A549 (cell line): ENCODE measurements around the gene ZBTB8B. TPM values are rescaled to one million over a fixed set of nuclear protein-coding genes. Genes with fewer than 3 reads are reported as not detected.

Experiments used
- ATAC-seq, 2 experiments: fragments of 200-7000 bp in 1 of 2; fragments of >200 bp in 1 of 2; cut with Nextera tagmentation in 1 of 2; cut with Tn5 transposase in 1 of 2; 3 replicates each; pipeline versions ENCODE4 v1.8.0 to v1.9.1; 2018 to 2020; ENCODE audit warnings: mild to moderate bottlenecking in 1 of 2, moderate library complexity in 1 of 2
- CTCF ChIA-PET: fragments of 300-600 bp; sonication (Branson Sonifier 250); formaldehyde crosslinking; extraction: SDS; loops from one replicate; lab custom pipeline; 2021; ENCODE audit warnings: antibody characterized with exemption, inconsistent platforms; lab: Yijun Ruan, JAX
- POLR2A ChIA-PET: fragments of 350-600 bp; formaldehyde crosslinking; extraction: SDS; loops from one replicate; lab custom pipeline; 2021; ENCODE audit warnings: antibody characterized with exemption, inconsistent platforms; lab: Yijun Ruan, JAX
- DNase-seq, 2 experiments: peaks; one replicate each; pipeline versions ENCODE4 v3.0.0 to v3.0.0-alpha.2; 2011 to 2016; ENCODE audit warnings: low read depth in 1 of 2, low spot score in 1 of 2
- FAIRE-seq: peaks from 2 replicates; lab custom pipeline; 2011; peaks lifted over from hg19 to GRCh38; lab: Jason Lieb, UNC
- H3K27ac ChIP-seq, 2 experiments: fragments of >200 bp; sonication (Bioruptor Twin); formaldehyde crosslinking; 3 replicates each; pipeline ENCODE4 v1.5.1; 2016 to 2017
- H3K4me1 ChIP-seq: fragments of >200 bp; sonication (Bioruptor Twin); formaldehyde crosslinking; 3 replicates; pipeline ENCODE4 v1.6.1; 2016
- H3K4me2 ChIP-seq: fragments of >200 bp; sonication (Bioruptor Twin); formaldehyde crosslinking; 3 replicates; pipeline ENCODE4 v1.6.1; 2016
- H3K4me3 ChIP-seq: fragments of >200 bp; sonication (Bioruptor Twin); formaldehyde crosslinking; 3 replicates; pipeline ENCODE4 v1.5.1; 2016
- H3K9me3 ChIP-seq: fragments of >200 bp; sonication (Bioruptor Twin); formaldehyde crosslinking; 3 replicates; pipeline ENCODE4 v1.6.1; 2016
- CBX8 ChIP-seq: fragments of 200-600 bp; sonication (generic); IDR thresholded peaks from 2 replicates; pipeline ENCODE4 v1.6.1; 2016
- CHD2 ChIP-seq: fragments of 150-350 bp; IDR thresholded peaks from 2 replicates; pipeline ENCODE4 v1.6.1; 2014; ENCODE audit warnings: low read length; ENCODE audit not compliant: partially characterized antibody
- EP300 ChIP-seq, 2 experiments: fragments of >200 bp; sonication (Bioruptor Twin); formaldehyde crosslinking; IDR thresholded peaks; 2 replicates in 1 of 2; 3 replicates in 1 of 2; pipeline ENCODE4 v1.6.1; 2016 to 2017
- ESRRA ChIP-seq: fragments of 150-350 bp; IDR thresholded peaks from 2 replicates; pipeline ENCODE4 v1.6.1; 2014; ENCODE audit warnings: mild to moderate bottlenecking, low read length, borderline replicate concordance
- FOXS1 ChIP-seq: fragments of 250-450 bp; sonication (Bioruptor Pico); IDR thresholded peaks from 2 replicates; pipeline ENCODE4 v1.5.0; 2020; ENCODE audit warnings: mild to moderate bottlenecking, moderate library complexity
- HOXB13 ChIP-seq: fragments of 250-450 bp; sonication (Bioruptor Pico); IDR thresholded peaks from 2 replicates; pipeline ENCODE4 v1.5.0; 2020; ENCODE audit warnings: low read depth, mild to moderate bottlenecking, moderate library complexity
- HOXB5 ChIP-seq: fragments of 250-450 bp; sonication (Bioruptor Pico); IDR thresholded peaks from 2 replicates; pipeline ENCODE4 v1.5.0; 2020; ENCODE audit warnings: mild to moderate bottlenecking, moderate library complexity
- KDM1A ChIP-seq: fragments of 200-600 bp; sonication (generic); IDR thresholded peaks from 2 replicates; pipeline ENCODE4 v1.6.1; 2016; ENCODE audit warnings: low read depth, mild to moderate bottlenecking
- MAFK ChIP-seq: fragments of 450-650 bp; IDR thresholded peaks from 2 replicates; pipeline ENCODE4 v1.6.1; 2014; ENCODE audit not compliant: partially characterized antibody
- MAZ ChIP-seq: fragments of 150-350 bp; IDR thresholded peaks from 2 replicates; pipeline ENCODE4 v1.6.1; 2014; ENCODE audit warnings: antibody characterized with exemption, low read depth, low read length, borderline replicate concordance
- MYC ChIP-seq: IDR thresholded peaks from 2 replicates; pipeline ENCODE4 v1.6.1; 2012; ENCODE audit warnings: mild to moderate bottlenecking, inconsistent platforms, low read length, improper control_type of control experiment, borderline replicate concordance
- NPAS2 ChIP-seq: fragments of 250-450 bp; sonication (Bioruptor Pico); IDR thresholded peaks from 2 replicates; pipeline ENCODE4 v1.8.0; 2022; ENCODE audit warnings: mild to moderate bottlenecking, moderate library complexity, borderline replicate concordance
- NR3C1 ChIP-seq: fragments of >200 bp; sonication (Bioruptor Twin); formaldehyde crosslinking; IDR thresholded peaks from 3 replicates; pipeline ENCODE4 v1.6.1; 2017
- PHF8 ChIP-seq: fragments of 200-600 bp; sonication (generic); IDR thresholded peaks from 2 replicates; pipeline ENCODE4 v1.6.1; 2016; ENCODE audit warnings: low read depth, mild to moderate bottlenecking, antibody characterized with exemption, moderate library complexity, borderline replicate concordance
- POLR2AphosphoS2 ChIP-seq: conservative IDR thresholded peaks from 2 replicates; pipeline ENCODE4 v1.6.1; 2012; ENCODE audit warnings: low read length, improper control_type of control experiment, inconsistent platforms
- RAD21 ChIP-seq, 2 experiments: fragments of >200 bp in 1 of 2; sonication (Bioruptor Twin) in 1 of 2; formaldehyde crosslinking in 1 of 2; IDR thresholded peaks in 1 of 2; conservative IDR thresholded peaks in 1 of 2; 2 replicates in 1 of 2; 3 replicates in 1 of 2; pipeline ENCODE4 v1.6.1; 2012 to 2018; ENCODE audit warnings: inconsistent platforms in 1 of 2
- RFX5 ChIP-seq: fragments of 450-650 bp; IDR thresholded peaks from 2 replicates; pipeline ENCODE4 v1.7.1; 2014; ENCODE audit warnings: antibody characterized with exemption, mild to moderate bottlenecking, moderate library complexity
- SMC3 ChIP-seq: fragments of >200 bp; sonication (Bioruptor Twin); formaldehyde crosslinking; IDR thresholded peaks from 3 replicates; pipeline ENCODE4 v1.6.1; 2018; ENCODE audit warnings: inconsistent platforms
- SREBF2 ChIP-seq: fragments of 450-650 bp; IDR thresholded peaks from 2 replicates; pipeline ENCODE4 v1.6.1; 2014; ENCODE audit warnings: mild to moderate bottlenecking, moderate library complexity
- USF2 ChIP-seq: fragments of 450-650 bp; IDR thresholded peaks from 2 replicates; pipeline ENCODE4 v1.6.1; 2014; ENCODE audit warnings: antibody characterized with exemption
- ZFP36 ChIP-seq: fragments of 450-650 bp; IDR thresholded peaks from 2 replicates; pipeline ENCODE4 v1.6.1; 2014; ENCODE audit warnings: borderline replicate concordance; ENCODE audit not compliant: partially characterized antibody
- ZNF302 ChIP-seq: fragments of 250-450 bp; sonication (Bioruptor Pico); IDR thresholded peaks from 2 replicates; pipeline ENCODE4 v1.9.0; 2021; ENCODE audit warnings: inconsistent platforms, mild to moderate bottlenecking, moderate library complexity
- ZSCAN20 ChIP-seq: fragments of 250-450 bp; sonication (Bioruptor Pico); IDR thresholded peaks from 2 replicates; pipeline ENCODE4 v1.8.0; 2022; ENCODE audit warnings: mild to moderate bottlenecking, moderate library complexity
- WGBS: methylation state at CpG from one replicate; pipeline ENCODE4 v1.1.6; 2017; ENCODE audit errors: missing lambda C conversion rate; 5-methylcytosine and 5-hydroxymethylcytosine counted together
- polyA plus RNA-seq, 4 experiments: library from polyadenylated mRNA; depleted of rRNA in 3 of 4; stranded (reverse); fragments of >200 nt; fragmentation: RNase III in 1 of 4; extraction: RNeasy Plus Mini Kit Qiagen cat#74134 plus additional on column Dnase treatment in 1 of 4; gene quantifications; 2 replicates in 3 of 4; 3 replicates in 1 of 4; pipeline ENCODE4 v1.2.3, GENCODE V29; 2011 to 2017
- TF ChIP-seq, protein P1 (sequence below): fragments of >200 bp; sonication (Bioruptor Twin); formaldehyde crosslinking; IDR thresholded peaks from 3 replicates; pipeline ENCODE4 v1.6.1; 2016
- TF ChIP-seq, protein P2 (sequence below): IDR thresholded peaks from 2 replicates; pipeline ENCODE4 v1.6.1; 2012

The ZBTB8B gene
- polyA plus RNA-seq, 2 of the 4 experiments (the other 2 are of a cell fraction), result 0.01 to 0.03 TPM

DNA sequence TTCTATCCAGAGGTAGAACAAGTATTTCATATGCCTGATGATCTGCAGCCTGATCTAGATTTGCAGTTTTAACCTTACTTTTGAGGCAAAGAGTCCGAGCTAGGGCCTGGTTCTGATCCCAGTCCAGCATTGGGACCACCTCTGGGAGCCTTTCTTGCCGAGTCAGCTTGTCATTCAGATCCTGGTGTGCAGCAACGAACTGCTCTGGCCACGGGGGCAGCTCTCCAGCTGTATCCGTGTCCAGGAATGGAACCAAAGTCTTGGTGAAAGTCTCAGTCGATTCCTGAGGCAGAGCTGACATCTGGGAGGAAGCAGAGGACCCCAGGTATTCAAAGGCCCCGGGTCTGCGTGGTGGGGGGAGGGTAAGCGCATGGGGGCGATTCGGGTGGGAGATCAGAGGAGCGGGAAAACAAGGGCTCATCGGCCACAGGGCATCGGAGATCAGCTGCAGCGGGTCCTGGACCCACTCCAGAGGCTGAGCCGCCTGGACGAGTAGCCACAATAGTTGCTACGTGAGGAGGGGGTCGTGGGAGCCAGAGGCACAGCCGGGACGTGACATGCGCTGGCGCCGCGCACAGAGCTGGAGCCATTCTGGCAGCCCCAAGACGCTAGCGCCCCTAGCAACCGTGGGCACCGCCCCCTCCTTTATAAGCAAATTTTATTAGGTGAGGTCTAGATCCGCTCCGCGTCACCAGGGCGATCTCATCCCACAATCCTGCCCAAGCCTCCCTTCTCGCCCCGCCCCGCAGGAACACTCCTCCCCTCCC, 38.2 kb upstream of the ZBTB8B start (continued):
- no peak for TF ChIP-seq NR3C1
- TF ChIP-seq RAD21 (conservative IDR thresholded peaks at IDR 0.05 in 1 of 2, IDR thresholded peaks at IDR 0.05 in 1 of 2), result no peak
- TF ChIP-seq CBX8, result no peak

DNA sequence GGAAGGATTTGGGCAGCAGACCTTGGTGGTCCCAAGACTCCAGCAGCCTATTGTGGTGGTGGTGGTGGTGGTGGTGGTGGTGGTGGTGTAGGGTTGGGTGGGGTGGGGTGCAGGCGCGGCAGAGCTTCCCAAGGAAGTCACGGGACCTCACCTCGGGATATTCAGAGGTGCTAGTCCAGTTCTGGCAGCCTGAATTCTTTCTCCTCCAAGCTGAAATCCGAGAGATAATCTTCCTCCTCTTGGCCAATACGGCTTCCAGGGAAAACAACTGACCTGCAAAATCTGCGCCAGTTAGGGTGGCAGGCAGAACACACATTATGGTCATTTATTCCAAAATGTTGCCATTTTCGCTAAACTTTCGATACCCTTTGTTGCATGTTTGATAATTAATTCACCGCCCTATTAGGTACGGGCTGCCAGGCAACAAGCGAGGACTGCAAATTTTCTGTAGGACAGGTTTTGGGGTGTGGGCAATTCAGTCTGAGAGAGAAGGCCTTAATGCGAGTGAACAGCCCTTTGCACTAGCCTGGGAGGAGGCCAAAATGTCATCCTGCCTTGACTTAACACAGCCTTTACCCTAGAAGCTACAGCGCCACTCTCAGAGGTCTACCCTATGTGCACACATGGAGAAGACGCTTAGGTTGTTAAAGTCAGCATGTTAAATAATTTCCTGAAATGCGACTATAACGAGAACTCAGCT, 37.5 kb upstream of the ZBTB8B start:
- no peaks in the 10 kb centered on the region for H3K9me3 ChIP-seq
- no peak overlapping the region for H3K4me2 ChIP-seq
- H3K27ac ChIP-seq, result no peak overlapping the region
- DNase-seq (no peak), ATAC-seq (no peak), FAIRE-seq (no peak)
- WGBS, result 89% methylated on average over 17 of the region's 17 CpGs
- 0 out of 3 replicates have a peak, but pooled peaks cover 5% of the 10 kb centered on the region for H3K4me1 ChIP-seq
- ChIA-PET POLR2A (interaction anchor here (0.7 kb wide), 1 partner anchor 74 kb away, joined by 3 read pairs; no protein-coding TSS in a partner anchor), CTCF (interaction anchor here (0.6 to 8.3 kb wide), 5 partner anchors 13 to 1029 kb away, joined by 3 to 42 read pairs (median 3); no protein-coding TSS in a partner anchor)
- TF ChIP-seq ZFP36 (no peak), SREBF2 (no peak), KDM1A (no peak), PHF8 (no peak), MAFK (no peak), ESRRA (no peak), EP300 (IDR thresholded peaks at IDR 0.05) (no peak), SMC3 (no peak), MYC (no peak), NPAS2 (CRISPR knock-in tag) (no peak), RFX5 (no peak), ZSCAN20 (CRISPR knock-in tag) (no peak), CHD2 (no peak), POLR2AphosphoS2 (no peak)
- TF ChIP-seq, protein P1, sequence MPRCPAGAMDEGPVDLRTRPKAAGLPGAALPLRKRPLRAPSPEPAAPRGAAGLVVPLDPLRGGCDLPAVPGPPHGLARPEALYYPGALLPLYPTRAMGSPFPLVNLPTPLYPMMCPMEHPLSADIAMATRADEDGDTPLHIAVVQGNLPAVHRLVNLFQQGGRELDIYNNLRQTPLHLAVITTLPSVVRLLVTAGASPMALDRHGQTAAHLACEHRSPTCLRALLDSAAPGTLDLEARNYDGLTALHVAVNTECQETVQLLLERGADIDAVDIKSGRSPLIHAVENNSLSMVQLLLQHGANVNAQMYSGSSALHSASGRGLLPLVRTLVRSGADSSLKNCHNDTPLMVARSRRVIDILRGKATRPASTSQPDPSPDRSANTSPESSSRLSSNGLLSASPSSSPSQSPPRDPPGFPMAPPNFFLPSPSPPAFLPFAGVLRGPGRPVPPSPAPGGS, result no peak
- TF ChIP-seq, protein P2, sequence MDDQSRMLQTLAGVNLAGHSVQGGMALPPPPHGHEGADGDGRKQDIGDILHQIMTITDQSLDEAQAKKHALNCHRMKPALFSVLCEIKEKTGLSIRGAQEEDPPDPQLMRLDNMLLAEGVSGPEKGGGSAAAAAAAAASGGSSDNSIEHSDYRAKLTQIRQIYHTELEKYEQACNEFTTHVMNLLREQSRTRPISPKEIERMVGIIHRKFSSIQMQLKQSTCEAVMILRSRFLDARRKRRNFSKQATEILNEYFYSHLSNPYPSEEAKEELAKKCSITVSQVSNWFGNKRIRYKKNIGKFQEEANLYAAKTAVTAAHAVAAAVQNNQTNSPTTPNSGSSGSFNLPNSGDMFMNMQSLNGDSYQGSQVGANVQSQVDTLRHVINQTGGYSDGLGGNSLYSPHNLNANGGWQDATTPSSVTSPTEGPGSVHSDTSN, result no peak
- H3K4me3 ChIP-seq, result no peak overlapping the region

- no peak for TF ChIP-seq ZNF302 (CRISPR knock-in tag)
- no peak for TF ChIP-seq USF2
- no peak for TF ChIP-seq NR3C1
- no peak for TF ChIP-seq MAFK
- TF ChIP-seq KDM1A, result no peak
- no peak for TF ChIP-seq HOXB13
- no peak for TF ChIP-seq MAZ
- TF ChIP-seq EP300 (IDR thresholded peaks at IDR 0.05), result no peak
- TF ChIP-seq HOXB5, result no peak
- TF ChIP-seq ESRRA, result no peak
- no peak for TF ChIP-seq FOXS1 (CRISPR knock-in tag)
- POLR2A ChIA-PET, result no interaction called here
- Histone ChIP-seq H3K4me1 (0 out of 3 replicates have a peak, but pooled peaks cover 5% of the 10 kb centered on the region), H3K4me2 (no peak overlapping the region), H3K9me3 (no peaks in the 10 kb centered on the region), H3K4me3 (no peak overlapping the region), H3K27ac (no peak overlapping the region)
- CTCF ChIA-PET, result interaction anchor here (0.6 kb wide), 1 partner anchor 102 kb away, joined by 4 read pairs; no protein-coding TSS in a partner anchor
- ATAC-seq (no peak), FAIRE-seq (no peak), DNase-seq (no peak)
- WGBS, result 60% methylated on average over 4 of the region's 4 CpGs
Observed at GRCh38 chr1:32431736-32432400, 33.0 kb upstream of the ZBTB8B start.
